ENCODE measurements around the gene ICAM4. TPM values are rescaled to one million over a fixed set of nuclear protein-coding genes. Genes with fewer than 3 reads are reported as not detected.

Gene ICAM4
- total and polyA plus RNA-seq, 2 of the 13 experiments (the other 11 are each of a cell fraction or from before 2014, with no cell fraction given), result 2.9 to 4.0 TPM

GRCh38 chr19:10315335-10316214 lies 28.8 kb downstream of the ICAM4 start, which contains the start of gene FDX2 (continued):
- peak; percentile 20; the same call in 1 of the 2 replicates for TF ChIP-seq HINFP (CRISPR knock-in tag; IDR thresholded peaks at IDR 0.05; ENCODE audit: low read depth)
- TF ChIP-seq ZNF878 (CRISPR knock-in tag; IDR thresholded peaks at IDR 0.05), result no peak
- TF ChIP-seq CBX5 (CRISPR knock-in tag; IDR thresholded peaks at IDR 0.05; ENCODE audit: borderline replicate concordance), result peak; percentile 31; the same call in 1 of the 2 replicates
- no peak for TF ChIP-seq NFRKB (IDR thresholded peaks at IDR 0.05)
- TF ChIP-seq FOXA3 (CRISPR knock-in tag; IDR thresholded peaks at IDR 0.05), result peak; percentile 77
- no peak for TF ChIP-seq DNMT3B (CRISPR knock-in tag; conservative IDR thresholded peaks at IDR 0.05)
- peak; percentile 21; the same call in 1 of the 2 replicates for TF ChIP-seq ZNF235 (CRISPR knock-in tag; IDR thresholded peaks at IDR 0.05; ENCODE audit: borderline replicate concordance)
- TF ChIP-seq BRD4 (CRISPR knock-in tag; IDR thresholded peaks at IDR 0.05), result 0 out of 2 replicates have a peak, but pooled peaks have one; percentile 28
- 0 out of 2 replicates have a peak, but pooled peaks have one; percentile 28 for TF ChIP-seq RCOR2 (CRISPR knock-in tag; IDR thresholded peaks at IDR 0.05)
- TF ChIP-seq GATAD2A (CRISPR knock-in tag; IDR thresholded peaks at IDR 0.05), result 0 out of 2 replicates have a peak, but pooled peaks have one; percentile 24
- TF ChIP-seq GFI1 (CRISPR knock-in tag; IDR thresholded peaks at IDR 0.05; ENCODE audit: borderline replicate concordance), result peak; percentile 33; the same call in 1 of the 2 replicates
- TF ChIP-seq STAT6 (CRISPR knock-in tag; IDR thresholded peaks at IDR 0.05; ENCODE audit: borderline replicate concordance), result no peak; the same call in 1 of the 2 replicates
- peak; percentile 60; the same call in 1 of the 2 replicates for TF ChIP-seq ZBTB38 (CRISPR knock-in tag; IDR thresholded peaks at IDR 0.05)
- TF ChIP-seq SATB2 (CRISPR knock-in tag; IDR thresholded peaks at IDR 0.05), result no peak
- peak; percentile 35; the same call in 1 of the 2 replicates for TF ChIP-seq SP4 (CRISPR knock-in tag; IDR thresholded peaks at IDR 0.05)
- peak; percentile 47; the same call in 1 of the 2 replicates for TF ChIP-seq ARID5B (CRISPR knock-in tag; IDR thresholded peaks at IDR 0.05)
- 0 out of 2 replicates have a peak, but pooled peaks have one; percentile 7 for TF ChIP-seq RARA (CRISPR knock-in tag; IDR thresholded peaks at IDR 0.05)
- TF ChIP-seq REL (CRISPR knock-in tag; conservative IDR thresholded peaks at IDR 0.05), result peak; percentile 80; the same call in 1 of the 2 replicates
- peak; percentile 63; the same call in 1 of the 2 replicates for TF ChIP-seq ZNF747 (CRISPR knock-in tag; IDR thresholded peaks at IDR 0.05; ENCODE audit: borderline replicate concordance)
- peak; percentile 71; the same call in 1 of the 2 replicates for TF ChIP-seq IKZF5 (CRISPR knock-in tag; IDR thresholded peaks at IDR 0.05)
